GM04503 (cell line): Measurements from ENCODE around the gene ERVV-1.
"Not testable (repeated sequence)": the region's sequence is repeated elsewhere in the genome, so short reads cannot be mapped to it uniquely, and the experiment has no call there.

Experiments
- DNase-seq: peaks from one replicate; pipeline ENCODE4 v3.0.0-alpha.2; 2012; ENCODE audit warnings: low read depth

Gene ERVV-1

GRCh38 chr19:53013621-53014020, at the start of gene ERVV-1:
Gene ERVV-1, plus strand, starts transcription at chr19:53013921. Its CDS starts 170 bp downstream, at chr19:53014091.
- DNase-seq, result no peak

- DNase-seq, result no peak
These were observed 45.9 kb upstream of the ERVV-1 start for GRCh38 chr19:52967772-52968171.

- no peak for DNase-seq
These were observed 32.4 kb upstream of the ERVV-1 start for GRCh38 chr19:52981329-52981728.

GRCh38 chr19:52983167-52983566, 30.6 kb upstream of the ERVV-1 start:
- DNase-seq, result not testable (repeated sequence)

GRCh38 chr19:52987221-52987620, 26.5 kb upstream of the ERVV-1 start:
- DNase-seq, result no peak

GRCh38 chr19:52988506-52988905, 25.2 kb upstream of the ERVV-1 start:
- no peak for DNase-seq

- DNase-seq, result no peak
These were observed 22.8 kb upstream of the ERVV-1 start for GRCh38 chr19:52990759-52991418.

GRCh38 chr19:52991484-52991883, 22.2 kb upstream of the ERVV-1 start:
- peak; percentile 49 for DNase-seq

- DNase-seq, result no peak
These were observed 21.4 kb upstream of the ERVV-1 start for GRCh38 chr19:52992109-52993004.

- peak; percentile 23 for DNase-seq
These were observed 20.2 kb upstream of the ERVV-1 start for GRCh38 chr19:52993342-52994178.

GRCh38 chr19:52995711-52996110, 18.0 kb upstream of the ERVV-1 start:
- no peak for DNase-seq

GRCh38 chr19:52997975-52998374, 15.7 kb upstream of the ERVV-1 start:
- no peak for DNase-seq

- DNase-seq, result no peak
These were observed 11.2 kb upstream of the ERVV-1 start for GRCh38 chr19:53002479-53002878.

- DNase-seq, result no peak
These were observed 9.5 kb upstream of the ERVV-1 start for GRCh38 chr19:53004242-53004641.

- no peak for DNase-seq
These were observed 6.5 kb upstream of the ERVV-1 start for GRCh38 chr19:53007200-53007599.

GRCh38 chr19:53007606-53008005, 6.1 kb upstream of the ERVV-1 start:
- DNase-seq, result no peak

- no peak for DNase-seq
These were observed 5.5 kb upstream of the ERVV-1 start for GRCh38 chr19:53008061-53008778.

- no peak for DNase-seq
These were observed 3.2 kb upstream of the ERVV-1 start for GRCh38 chr19:53010494-53010893.

GRCh38 chr19:53012006-53012405, 1.7 kb upstream of the ERVV-1 start:
- no peak for DNase-seq

- no peak for DNase-seq
These were observed 1.4 kb downstream of the ERVV-1 start for GRCh38 chr19:53015159-53015558.

- no peak for DNase-seq
These were observed 2.0 kb downstream of the ERVV-1 start for GRCh38 chr19:53015730-53016129.

- no peak for DNase-seq
These were observed 6.0 kb downstream of the ERVV-1 start for GRCh38 chr19:53019684-53020083.
